Measurements from ENCODE around the gene DFFB.

GRCh38 chr1:3824650-3825049 is 32.6 kb upstream of the DFFB start:
- no peak for TF ChIP-seq GATA3 (IDR thresholded peaks at IDR 0.05; ENCODE audit: low read depth, low read length)
- no peak for TF ChIP-seq GATA2 (IDR thresholded peaks at IDR 0.05; ENCODE audit: low read depth, low read length)
